HG02943 (cell line): Measurements from ENCODE around the gene ZMAT3.
"Not testable (repeated sequence)": the region's sequence is repeated elsewhere in the genome, so short reads cannot be mapped to it uniquely, and the experiment has no call there.

Experiments
- ATAC-seq: cut with Tn5 transposase; IDR thresholded peaks from one replicate; pipeline ENCODE4 v1.9.1; 2021; ENCODE audit warnings: mild to moderate bottlenecking, low read depth, moderate library complexity; ENCODE audit not compliant: unreplicated experiment

The ZMAT3 gene, protein sequence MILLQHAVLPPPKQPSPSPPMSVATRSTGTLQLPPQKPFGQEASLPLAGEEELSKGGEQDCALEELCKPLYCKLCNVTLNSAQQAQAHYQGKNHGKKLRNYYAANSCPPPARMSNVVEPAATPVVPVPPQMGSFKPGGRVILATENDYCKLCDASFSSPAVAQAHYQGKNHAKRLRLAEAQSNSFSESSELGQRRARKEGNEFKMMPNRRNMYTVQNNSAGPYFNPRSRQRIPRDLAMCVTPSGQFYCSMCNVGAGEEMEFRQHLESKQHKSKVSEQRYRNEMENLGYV

DNA sequence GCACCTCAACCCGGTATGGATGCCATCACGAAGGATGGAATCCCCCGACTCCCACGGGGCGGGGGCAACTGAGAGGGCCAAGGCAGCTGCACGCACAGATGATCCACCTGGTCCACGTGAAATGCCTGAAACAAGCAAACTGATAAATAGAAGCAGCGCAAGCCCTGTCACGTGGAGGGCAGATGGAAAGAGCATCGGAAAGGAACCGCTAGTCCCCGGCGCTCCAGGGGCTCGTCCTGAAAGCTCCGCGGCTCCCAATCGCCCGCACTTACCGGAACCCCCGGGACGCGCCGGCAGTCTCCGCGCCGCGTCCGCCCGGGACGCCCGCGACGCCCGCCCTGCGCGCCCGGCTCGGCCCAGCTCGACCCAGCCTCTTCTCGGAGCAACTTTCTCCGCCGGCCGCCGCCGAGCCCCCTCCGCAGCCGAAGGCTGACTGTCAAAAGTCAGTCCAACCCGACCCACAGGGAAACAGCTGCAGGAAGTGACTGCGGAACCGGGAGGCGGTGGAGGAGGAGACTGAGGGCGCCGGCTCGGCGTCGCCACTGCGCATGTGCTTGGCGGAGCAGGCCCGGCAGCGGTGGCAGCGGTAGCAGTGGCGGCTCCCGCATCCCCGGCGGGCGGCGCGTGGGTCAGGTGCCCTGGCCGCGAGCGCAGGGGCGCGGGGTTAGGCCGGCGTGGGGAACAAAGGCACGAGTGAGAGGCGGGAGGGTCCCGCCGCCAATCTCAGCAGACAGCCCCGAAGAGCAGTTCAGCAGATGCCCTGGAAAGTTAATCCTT lies at the start of gene ZMAT3:
Gene ZMAT3 (minus strand): TSS at position 487 of the 777 bp plus-strand sequence. CDS start 4,057 bp downstream, outside the sequence.
- ATAC-seq = peak; percentile 70

GRCh38 chr3:179116816-179117215 lies 45.2 kb upstream of the ZMAT3 start:
- ATAC-seq = no peak

- ATAC-seq = not testable (repeated sequence)
Measured at GRCh38 chr3:179115444-179115843, 43.8 kb upstream of the ZMAT3 start.

DNA sequence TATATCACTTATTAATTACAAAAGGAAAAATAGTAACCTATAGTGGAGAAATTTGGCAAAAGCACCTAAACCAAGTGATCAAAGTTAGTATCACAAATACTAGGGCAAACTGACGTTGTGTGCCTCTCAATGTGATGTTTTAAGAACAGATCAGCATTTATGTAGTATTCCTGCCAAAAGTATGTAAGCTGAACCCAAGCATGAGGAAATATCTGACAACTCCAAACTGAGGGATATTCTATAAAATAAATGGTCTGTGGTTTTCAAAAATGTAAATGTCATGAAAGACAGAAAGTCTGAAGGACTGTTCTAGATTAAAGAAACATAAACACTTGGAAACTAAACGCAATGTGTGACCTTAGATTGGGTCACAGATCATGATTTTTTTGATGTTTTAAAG lies 42.3 kb upstream of the ZMAT3 start:
- ATAC-seq = no peak

GRCh38 chr3:179108086-179108485 lies 36.5 kb upstream of the ZMAT3 start:
- ATAC-seq = no peak

GRCh38 chr3:179107617-179108016 lies 36.0 kb upstream of the ZMAT3 start:
- no peak for ATAC-seq

DNA sequence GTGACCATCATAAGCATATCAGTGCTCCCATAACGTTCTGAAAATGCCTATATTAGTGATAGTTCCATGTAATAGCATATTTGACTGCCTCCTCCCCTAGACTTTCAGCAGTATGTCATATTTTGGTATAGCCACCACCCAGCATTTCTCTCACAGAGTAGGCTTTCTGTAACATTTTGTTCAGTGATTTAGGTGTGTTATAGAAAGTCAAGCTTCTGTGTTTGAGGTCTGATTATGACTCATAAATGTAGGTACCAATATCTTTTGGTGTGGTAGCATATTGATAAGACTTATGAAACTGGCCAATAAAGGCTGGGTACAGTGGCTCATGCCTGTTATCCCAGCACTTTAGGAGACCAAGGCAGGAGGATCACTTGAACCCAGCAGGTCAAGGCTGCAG lies 34.3 kb upstream of the ZMAT3 start:
- no peak for ATAC-seq

DNA sequence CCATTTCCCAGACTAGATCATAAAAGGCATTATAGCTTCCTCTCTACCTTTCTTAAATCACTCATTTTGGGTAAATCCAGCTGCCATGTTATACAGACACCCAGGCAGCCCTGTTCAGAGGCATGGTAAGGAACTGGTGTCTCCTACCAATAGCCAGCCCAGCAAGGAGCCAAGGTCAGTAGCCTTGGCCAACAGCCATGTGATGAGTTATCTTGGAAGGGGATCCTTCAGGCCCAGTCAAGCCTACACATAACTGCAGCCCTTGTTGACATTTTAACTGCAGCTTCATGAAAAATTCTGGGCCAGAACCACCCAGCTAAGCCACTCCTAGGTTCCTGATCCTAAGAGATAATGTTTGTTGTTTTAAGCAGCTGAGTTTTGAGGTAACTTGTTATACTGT lies 29.0 kb upstream of the ZMAT3 start:
- no peak for ATAC-seq

GRCh38 chr3:179098388-179099077 lies 26.9 kb upstream of the ZMAT3 start:
- no peak for ATAC-seq

- no peak for ATAC-seq
Measured at GRCh38 chr3:179093807-179094206, 22.2 kb upstream of the ZMAT3 start.

- no peak for ATAC-seq
Measured at GRCh38 chr3:179091113-179091512, 19.5 kb upstream of the ZMAT3 start.

GRCh38 chr3:179088306-179088705 lies 16.7 kb upstream of the ZMAT3 start:
- no peak for ATAC-seq

DNA sequence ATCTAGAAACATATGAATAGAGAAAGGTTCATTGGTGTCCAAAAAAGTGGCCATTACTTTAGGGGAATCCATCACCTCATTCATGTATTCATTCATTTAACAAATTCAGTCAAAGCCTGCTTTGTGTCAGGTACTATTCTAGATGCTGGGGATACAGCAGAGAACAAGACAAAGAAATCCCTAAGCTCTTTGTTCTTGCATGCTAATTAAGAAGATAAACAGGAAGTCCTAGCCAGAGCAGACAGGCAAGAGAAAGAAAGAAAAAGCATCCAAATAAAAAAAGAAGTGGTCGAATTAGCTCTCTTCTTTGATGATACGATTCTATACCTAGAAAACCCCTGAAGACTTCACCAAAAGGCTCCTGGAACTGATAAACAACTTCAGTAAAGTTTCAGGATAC lies 12.4 kb upstream of the ZMAT3 start:
- no peak for ATAC-seq

DNA sequence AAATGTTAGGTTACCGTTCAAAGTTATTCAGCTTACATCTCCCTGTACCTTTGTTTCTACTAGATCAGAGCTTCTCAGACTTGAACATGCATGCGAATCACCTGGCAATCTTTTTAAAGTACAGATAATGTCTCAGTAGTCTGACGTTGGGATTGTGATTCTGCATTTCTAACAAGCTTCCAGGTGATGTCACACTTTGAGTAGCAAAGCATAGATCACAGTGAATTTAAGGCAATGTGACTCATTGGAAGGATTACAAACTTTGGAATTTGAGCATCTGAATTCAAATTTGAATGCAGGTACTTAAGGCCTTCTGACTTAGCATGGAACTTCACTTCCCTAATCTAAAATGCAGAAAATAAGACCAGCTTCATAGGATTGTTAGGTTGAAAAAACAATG lies 10.8 kb upstream of the ZMAT3 start:
- ATAC-seq = no peak

DNA sequence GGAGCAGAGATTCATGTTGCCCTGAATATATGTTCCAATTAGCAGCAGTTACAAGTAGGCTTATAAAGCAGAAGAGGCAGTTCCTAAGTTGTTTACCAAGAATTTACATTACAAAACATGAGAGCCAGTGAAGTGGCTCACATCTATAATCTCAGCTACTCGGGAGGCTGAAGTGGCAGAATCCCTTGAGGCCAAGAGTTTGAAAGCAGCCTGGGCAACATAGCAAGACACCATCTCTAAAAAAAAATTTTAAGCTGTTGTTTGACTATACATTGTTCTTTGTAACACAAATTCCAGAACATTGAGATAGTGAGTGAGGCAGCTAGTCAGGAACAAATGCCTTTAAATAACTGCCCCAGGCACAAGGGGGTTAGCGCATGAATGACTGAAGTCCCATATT lies 10.3 kb upstream of the ZMAT3 start:
- ATAC-seq = no peak

GRCh38 chr3:179079537-179079936 lies 7.9 kb upstream of the ZMAT3 start:
- ATAC-seq = no peak

DNA sequence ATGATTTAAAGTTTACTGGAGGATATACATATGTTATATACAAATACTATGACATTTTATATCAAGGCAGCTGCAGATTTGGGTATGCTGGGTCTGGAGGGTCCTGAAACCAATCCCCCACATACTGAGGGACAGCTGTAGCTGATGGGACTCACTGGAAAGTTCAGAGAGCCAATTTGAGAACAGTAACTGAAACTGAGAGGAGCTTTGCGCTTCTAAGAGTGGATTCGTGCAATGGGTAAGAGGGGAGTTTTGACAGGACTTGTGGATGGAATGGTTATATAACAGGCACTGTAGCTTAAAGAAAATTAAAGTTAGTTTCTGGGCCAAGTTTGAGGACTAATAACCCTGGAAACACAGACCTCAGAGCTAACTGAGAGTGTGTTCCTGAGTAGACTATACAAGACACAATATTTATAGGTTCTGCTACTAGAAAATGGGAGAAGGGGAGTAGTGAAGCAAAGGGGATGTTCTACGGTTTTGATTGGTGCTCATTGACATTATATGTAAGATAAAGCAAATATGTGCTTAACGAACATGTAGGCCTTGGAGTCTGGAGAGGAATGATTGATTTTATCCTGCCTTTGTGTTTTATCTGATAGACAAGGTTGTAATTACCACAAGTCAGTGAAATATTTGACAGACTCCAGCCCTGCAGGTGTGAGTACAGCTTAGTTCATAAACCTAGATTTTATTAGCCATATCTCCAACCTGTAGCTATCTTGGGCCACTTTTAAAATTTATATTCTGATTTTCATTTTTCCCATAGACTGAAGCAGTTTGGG lies 4.8 kb upstream of the ZMAT3 start:
- no peak for ATAC-seq

DNA sequence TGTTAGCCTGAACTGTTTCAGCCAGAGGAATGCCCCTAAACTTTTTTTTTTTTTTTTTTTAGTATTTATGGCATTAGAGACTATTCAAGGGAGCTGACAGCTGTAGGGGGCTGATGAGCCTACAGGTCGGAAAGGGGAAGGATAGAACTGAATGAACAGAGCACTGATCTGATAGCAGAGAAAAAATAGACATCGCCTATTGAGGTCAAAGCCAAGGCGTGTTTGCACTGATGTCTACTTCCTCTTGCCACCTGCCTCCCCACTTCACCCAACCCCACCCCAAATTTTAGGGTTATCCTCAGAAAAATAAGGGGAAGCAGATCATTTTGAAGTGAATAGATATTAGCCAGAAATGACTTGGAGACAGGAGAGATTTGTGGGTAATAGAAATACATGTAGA lies 3.0 kb upstream of the ZMAT3 start:
- ATAC-seq = no peak

DNA sequence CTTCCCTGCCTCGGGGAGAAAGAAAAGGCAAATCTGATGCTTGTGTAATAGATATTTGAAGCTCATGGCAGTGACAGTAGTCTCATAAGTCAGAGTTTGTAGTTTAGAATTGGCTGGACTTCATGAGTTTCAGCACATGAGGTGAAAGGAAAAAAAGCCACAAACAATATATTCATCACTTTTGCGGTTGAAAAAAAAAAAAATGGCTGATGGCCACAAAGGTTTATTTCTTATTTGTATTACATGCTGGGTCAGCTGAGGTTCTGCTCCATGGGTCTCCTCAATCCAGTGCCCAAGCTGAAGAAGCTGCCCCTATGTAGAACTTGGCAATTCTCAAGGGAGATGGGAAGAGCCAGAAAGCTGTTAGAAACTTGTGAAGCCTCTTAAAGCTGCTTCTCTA lies 2.2 kb upstream of the ZMAT3 start:
- ATAC-seq = no peak

- ATAC-seq = peak; percentile 35
Measured at GRCh38 chr3:179072100-179072438, 460 bp upstream of the ZMAT3 start.

DNA sequence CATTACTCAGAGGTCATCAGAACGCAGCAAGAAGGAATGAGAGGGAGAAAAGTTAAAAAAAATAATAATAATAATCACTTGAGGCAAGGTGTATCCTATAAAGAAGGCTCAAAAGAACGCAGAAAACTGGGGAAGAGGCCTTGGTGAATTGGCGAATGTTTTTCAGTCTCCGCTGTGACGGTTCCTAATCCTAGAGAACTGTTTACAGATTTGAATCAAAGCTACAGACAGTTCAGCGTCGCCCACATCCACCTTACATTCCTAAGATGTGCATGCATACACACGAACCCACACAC lies 634 bp downstream of the ZMAT3 start:
- ATAC-seq = no peak
